ENCODE results near the gene PLA2G4B.

PLA2G4B gene

DNA sequence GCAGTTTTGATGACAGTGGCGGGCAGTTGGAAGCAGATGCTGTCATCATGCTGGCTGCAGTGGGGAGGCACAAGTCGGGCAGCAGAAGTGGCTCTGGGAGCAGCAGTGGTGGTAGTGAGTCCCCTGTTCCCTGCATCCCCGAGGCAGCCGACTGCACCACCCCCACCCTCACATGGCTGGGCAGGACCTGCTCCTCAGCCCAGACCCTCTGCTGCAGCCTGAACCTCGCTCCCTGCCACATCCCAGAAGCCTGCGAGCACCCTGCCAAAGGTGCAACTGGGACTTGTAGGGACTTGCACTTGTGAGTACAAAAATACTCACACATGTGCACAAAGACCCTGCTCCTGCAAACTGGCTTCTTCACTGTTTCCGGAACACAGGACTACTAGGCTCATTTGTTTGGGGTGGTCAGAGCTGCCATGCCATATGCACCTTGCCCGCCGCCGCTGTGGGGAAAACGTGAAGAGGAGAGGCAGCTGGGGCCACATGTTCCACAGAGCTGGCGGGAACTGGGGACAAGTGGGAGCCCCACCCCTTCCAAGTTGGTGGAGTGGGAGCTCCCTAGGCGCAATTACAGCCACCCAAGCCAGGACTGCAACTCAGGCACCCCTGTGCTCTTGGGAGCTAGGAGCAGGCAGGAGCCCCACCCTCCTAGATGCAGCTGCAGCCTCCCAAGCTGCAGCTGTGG lies 8.5 kb upstream of the PLA2G4B start:
- TF ChIP-seq EGR1 (IDR thresholded peaks at IDR 0.05): no peak
- TF ChIP-seq EP300 (IDR thresholded peaks at IDR 0.05; ENCODE audit: borderline replicate concordance): no peak
- no peak for TF ChIP-seq FOXM1 (IDR thresholded peaks at IDR 0.05; ENCODE audit: borderline replicate concordance, low read depth)
- TF ChIP-seq, protein P1, sequence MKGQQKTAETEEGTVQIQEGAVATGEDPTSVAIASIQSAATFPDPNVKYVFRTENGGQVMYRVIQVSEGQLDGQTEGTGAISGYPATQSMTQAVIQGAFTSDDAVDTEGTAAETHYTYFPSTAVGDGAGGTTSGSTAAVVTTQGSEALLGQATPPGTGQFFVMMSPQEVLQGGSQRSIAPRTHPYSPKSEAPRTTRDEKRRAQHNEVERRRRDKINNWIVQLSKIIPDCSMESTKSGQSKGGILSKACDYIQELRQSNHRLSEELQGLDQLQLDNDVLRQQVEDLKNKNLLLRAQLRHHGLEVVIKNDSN (IDR thresholded peaks at IDR 0.05): no peak
- no peak for TF ChIP-seq ZBTB7A (IDR thresholded peaks at IDR 0.05; ENCODE audit: low read depth)
- TF ChIP-seq, protein P2, sequence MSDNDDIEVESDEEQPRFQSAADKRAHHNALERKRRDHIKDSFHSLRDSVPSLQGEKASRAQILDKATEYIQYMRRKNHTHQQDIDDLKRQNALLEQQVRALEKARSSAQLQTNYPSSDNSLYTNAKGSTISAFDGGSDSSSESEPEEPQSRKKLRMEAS (IDR thresholded peaks at IDR 0.05): no peak
- no peak for TF ChIP-seq CEBPB (IDR thresholded peaks at IDR 0.05)
- TF ChIP-seq, protein P3, sequence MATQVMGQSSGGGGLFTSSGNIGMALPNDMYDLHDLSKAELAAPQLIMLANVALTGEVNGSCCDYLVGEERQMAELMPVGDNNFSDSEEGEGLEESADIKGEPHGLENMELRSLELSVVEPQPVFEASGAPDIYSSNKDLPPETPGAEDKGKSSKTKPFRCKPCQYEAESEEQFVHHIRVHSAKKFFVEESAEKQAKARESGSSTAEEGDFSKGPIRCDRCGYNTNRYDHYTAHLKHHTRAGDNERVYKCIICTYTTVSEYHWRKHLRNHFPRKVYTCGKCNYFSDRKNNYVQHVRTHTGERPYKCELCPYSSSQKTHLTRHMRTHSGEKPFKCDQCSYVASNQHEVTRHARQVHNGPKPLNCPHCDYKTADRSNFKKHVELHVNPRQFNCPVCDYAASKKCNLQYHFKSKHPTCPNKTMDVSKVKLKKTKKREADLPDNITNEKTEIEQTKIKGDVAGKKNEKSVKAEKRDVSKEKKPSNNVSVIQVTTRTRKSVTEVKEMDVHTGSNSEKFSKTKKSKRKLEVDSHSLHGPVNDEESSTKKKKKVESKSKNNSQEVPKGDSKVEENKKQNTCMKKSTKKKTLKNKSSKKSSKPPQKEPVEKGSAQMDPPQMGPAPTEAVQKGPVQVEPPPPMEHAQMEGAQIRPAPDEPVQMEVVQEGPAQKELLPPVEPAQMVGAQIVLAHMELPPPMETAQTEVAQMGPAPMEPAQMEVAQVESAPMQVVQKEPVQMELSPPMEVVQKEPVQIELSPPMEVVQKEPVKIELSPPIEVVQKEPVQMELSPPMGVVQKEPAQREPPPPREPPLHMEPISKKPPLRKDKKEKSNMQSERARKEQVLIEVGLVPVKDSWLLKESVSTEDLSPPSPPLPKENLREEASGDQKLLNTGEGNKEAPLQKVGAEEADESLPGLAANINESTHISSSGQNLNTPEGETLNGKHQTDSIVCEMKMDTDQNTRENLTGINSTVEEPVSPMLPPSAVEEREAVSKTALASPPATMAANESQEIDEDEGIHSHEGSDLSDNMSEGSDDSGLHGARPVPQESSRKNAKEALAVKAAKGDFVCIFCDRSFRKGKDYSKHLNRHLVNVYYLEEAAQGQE (IDR thresholded peaks at IDR 0.05; ENCODE audit: low read depth): no peak
- TF ChIP-seq NFIC (IDR thresholded peaks at IDR 0.05): no peak
- TF ChIP-seq YY1 (IDR thresholded peaks at IDR 0.05; ENCODE audit: low read depth): no peak
- TF ChIP-seq CREB1 (IDR thresholded peaks at IDR 0.05; ENCODE audit: low read depth): no peak
- TF ChIP-seq TEAD4 (IDR thresholded peaks at IDR 0.05): no peak
- no peak for TF ChIP-seq TCF12 (IDR thresholded peaks at IDR 0.05; ENCODE audit: low read depth)

DNA sequence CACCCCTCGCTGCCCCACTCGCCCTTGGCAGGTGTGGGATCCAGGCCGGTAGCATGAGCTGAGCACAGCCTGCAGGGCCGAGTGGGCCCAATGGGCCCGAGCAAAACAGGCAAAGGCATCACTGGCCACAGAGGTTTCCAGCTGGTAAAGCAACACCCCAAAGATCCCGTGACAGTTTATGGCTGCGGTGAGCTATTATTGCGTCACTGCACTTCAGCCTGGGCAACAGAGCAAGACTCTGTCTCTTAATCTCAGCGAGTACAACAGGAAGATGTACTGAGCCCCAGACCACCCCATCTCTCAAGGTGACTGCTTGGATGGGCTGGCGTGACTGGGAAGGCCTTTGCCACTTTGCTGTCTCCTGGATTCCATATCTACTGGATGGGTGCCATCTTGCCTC lies 6.4 kb upstream of the PLA2G4B start:
- peak; percentile 79 for TF ChIP-seq CEBPB (IDR thresholded peaks at IDR 0.05)
- TF ChIP-seq EP300 (IDR thresholded peaks at IDR 0.05; ENCODE audit: borderline replicate concordance): no peak
- no peak for TF ChIP-seq CREB1 (IDR thresholded peaks at IDR 0.05; ENCODE audit: low read depth)
- no peak for TF ChIP-seq NFIC (IDR thresholded peaks at IDR 0.05)
- TF ChIP-seq, protein P2 (IDR thresholded peaks at IDR 0.05): no peak
- TF ChIP-seq TCF12 (IDR thresholded peaks at IDR 0.05; ENCODE audit: low read depth): no peak
- no peak; the same call in 1 of the 2 replicates for TF ChIP-seq YY1 (IDR thresholded peaks at IDR 0.05; ENCODE audit: low read depth)
- TF ChIP-seq FOXM1 (IDR thresholded peaks at IDR 0.05; ENCODE audit: borderline replicate concordance, low read depth): no peak
- TF ChIP-seq, protein P1 (IDR thresholded peaks at IDR 0.05): no peak

DNA sequence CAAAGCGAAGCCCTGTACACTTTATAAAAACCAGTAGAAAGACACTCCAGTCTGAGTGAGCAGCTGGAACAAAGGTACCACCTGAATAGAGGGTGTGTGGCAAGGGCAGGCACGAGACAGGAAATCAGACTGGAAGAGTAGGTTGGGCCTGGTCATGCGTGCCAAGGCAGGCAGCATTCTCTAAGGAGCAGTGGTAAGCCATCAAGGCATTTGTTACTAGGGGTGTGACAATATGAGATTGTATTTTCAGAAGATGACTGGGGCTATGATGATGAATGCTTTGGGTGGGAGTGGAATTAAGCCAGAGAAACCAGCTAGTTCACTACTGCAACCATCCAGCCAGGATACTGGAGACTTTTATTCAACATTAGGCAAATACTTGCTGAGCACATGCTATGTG lies 5.8 kb upstream of the PLA2G4B start:
- TF ChIP-seq ZBTB7A (IDR thresholded peaks at IDR 0.05; ENCODE audit: low read depth): no peak
- TF ChIP-seq TEAD4 (IDR thresholded peaks at IDR 0.05): peak; percentile 90
- TF ChIP-seq, protein P3 (IDR thresholded peaks at IDR 0.05; ENCODE audit: low read depth): no peak
- TF ChIP-seq EP300 (IDR thresholded peaks at IDR 0.05; ENCODE audit: borderline replicate concordance): peak; percentile 95
- TF ChIP-seq NFIC (IDR thresholded peaks at IDR 0.05): peak; percentile 86
- peak; percentile 75 for TF ChIP-seq YY1 (IDR thresholded peaks at IDR 0.05; ENCODE audit: low read depth)
- no peak for TF ChIP-seq TAF1 (IDR thresholded peaks at IDR 0.05; ENCODE audit: low read depth)
- TF ChIP-seq FOXM1 (IDR thresholded peaks at IDR 0.05; ENCODE audit: borderline replicate concordance, low read depth): peak; percentile 85
- TF ChIP-seq RAD21 (IDR thresholded peaks at IDR 0.05; ENCODE audit: low read depth): peak; percentile 6; the same call in 1 of the 2 replicates
- TF ChIP-seq, protein P2 (IDR thresholded peaks at IDR 0.05): peak; percentile 93
- TF ChIP-seq, protein P1 (IDR thresholded peaks at IDR 0.05): peak; percentile 76
- peak; percentile 92 for TF ChIP-seq CEBPB (IDR thresholded peaks at IDR 0.05)
- peak; percentile 97 for TF ChIP-seq TCF12 (IDR thresholded peaks at IDR 0.05; ENCODE audit: low read depth)

DNA sequence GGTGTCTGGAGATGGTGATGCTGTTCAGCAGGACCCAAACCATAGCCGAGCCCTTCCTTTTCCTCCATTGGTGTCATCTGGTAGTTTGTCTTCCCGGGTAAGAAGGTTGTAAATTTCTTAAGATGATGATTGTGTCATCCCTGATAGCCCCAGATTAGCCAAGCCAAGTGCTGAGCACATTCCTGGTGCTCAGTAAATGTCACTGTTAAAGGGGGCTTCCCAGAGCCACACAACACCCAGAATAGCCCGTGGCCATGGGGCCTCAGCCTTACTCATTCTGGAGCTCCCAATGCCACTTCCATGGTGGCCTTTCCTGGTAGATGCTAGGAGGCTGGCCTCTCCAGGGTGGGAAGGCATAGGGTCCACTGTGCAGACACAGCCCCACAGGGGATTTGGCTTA lies 4.6 kb upstream of the PLA2G4B start:
- TF ChIP-seq ZBTB7A (IDR thresholded peaks at IDR 0.05; ENCODE audit: low read depth) (no peak), EP300 (IDR thresholded peaks at IDR 0.05; ENCODE audit: borderline replicate concordance) (no peak), TAF1 (IDR thresholded peaks at IDR 0.05; ENCODE audit: low read depth) (no peak), CEBPB (IDR thresholded peaks at IDR 0.05) (no peak), RAD21 (IDR thresholded peaks at IDR 0.05; ENCODE audit: low read depth) (no peak)
- TF ChIP-seq, protein P2 (IDR thresholded peaks at IDR 0.05): no peak

DNA sequence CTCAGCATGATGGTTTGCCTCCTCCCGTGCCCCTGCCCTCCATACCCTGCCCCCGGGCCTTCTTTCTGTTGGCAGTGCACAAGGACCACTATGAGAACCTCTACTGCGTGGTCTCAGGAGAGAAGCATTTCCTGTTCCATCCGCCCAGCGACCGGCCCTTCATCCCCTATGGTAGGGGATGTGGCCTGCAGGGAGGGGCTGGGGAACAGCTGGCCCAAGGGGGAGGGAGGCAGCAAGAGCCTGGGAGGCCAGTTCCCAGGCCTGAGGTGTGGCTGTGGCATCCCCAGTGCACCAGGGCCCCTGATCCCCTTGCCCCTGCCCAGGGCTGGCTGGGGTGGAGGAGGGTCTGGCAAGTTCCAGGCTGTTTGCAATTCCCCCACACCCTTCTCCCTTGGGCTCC lies 2.6 kb upstream of the PLA2G4B start:
- no peak for TF ChIP-seq EGR1 (IDR thresholded peaks at IDR 0.05)
